GM18502 (cell line): ENCODE results near the gene ZFAND3.

Experiments used
- ATAC-seq: cut with Tn5 transposase; IDR thresholded peaks from one replicate; pipeline ENCODE4 v1.9.1; 2021; ENCODE audit warnings: mild to moderate bottlenecking; ENCODE audit not compliant: unreplicated experiment, poor library complexity

ZFAND3 gene

DNA sequence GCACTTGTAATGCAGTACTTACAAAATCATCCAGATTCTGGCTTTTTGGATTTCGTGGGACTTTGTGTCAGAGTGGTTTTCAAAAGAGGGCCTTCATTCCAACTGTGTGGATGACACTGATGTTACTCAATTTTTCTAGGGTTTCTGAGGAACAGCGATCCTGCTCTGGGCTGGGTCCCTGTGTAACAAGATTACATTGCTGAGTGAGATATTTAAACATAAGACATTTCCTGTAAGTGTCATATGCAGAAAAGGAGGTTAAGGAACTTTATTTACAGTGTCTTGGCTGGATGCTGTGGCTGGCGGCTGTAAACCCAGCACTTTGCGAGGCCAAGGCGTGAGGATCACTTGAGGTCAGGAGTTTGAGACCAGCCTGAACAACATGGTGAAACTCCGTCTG, 6.7 kb downstream of the ZFAND3 start:
- no peak for ATAC-seq

DNA sequence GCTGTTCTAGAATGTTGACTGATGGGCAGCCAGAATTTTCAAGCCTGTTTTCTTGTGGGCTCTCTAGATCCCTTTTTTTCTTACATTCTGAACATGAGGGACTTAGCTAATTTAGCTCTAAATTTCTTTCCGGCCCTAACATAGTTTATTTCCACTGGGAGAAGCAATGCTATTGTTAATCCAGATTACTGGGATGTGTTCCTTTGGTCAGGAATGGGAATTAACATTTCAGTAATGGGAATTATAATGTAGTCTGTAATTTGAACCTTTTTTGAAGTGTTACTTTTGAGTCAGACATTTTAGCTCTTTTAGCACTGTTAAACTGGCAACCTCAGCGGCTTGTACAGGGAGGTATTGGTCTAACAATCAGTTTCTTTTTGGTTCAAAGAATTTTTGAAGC, 7.5 kb downstream of the ZFAND3 start:
- ATAC-seq = no peak

DNA sequence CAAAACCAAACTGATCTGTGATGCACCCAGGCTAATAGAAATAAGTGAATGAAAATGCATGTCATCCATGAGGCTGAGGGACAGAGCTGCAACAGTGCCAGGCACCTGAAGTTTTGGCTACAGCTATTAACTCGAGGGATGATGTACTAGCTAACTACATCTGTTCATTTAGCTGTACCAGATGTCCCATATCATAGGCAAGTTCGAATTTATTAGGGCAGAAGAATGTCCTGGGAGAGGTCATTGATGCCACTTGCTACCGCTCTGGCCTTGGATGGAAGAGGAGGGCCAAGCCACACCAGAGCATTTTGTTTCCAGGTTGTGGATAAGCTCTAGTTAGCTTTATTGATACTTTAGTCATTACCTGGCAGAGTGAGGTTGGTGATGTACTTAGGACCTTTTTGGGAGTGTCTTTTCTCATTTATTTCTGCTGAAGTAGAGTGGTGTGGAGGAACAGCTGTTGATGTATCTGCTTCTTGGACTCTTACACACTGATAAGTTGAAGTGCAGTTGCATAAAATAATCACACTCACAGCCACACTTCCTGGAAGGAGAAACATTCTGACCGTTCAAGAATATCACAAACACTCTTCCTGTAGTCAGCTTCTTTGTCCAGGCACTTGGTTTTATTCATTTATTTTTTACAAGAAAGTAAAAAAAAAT, 8.2 kb downstream of the ZFAND3 start:
- ATAC-seq = no peak

DNA sequence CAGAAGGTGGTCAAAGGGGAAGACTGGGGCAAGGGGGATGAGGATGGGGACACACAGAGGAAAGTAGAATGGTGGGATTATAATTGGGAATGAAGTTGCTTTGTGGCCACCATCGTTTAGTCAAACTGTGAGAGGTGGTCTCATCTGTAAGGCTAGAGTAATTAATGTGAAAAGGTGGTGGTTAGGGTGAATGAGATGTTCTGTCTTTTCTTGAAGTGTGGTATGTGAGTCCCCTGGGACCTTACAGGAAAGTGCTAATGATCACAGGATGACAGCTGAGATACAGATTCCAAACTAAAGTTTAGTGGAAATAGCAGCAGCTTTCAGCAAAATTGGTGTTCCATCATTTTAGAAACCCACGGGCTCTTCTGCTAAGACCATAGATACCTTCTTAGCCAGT, 10.7 kb downstream of the ZFAND3 start:
- no peak for ATAC-seq

DNA sequence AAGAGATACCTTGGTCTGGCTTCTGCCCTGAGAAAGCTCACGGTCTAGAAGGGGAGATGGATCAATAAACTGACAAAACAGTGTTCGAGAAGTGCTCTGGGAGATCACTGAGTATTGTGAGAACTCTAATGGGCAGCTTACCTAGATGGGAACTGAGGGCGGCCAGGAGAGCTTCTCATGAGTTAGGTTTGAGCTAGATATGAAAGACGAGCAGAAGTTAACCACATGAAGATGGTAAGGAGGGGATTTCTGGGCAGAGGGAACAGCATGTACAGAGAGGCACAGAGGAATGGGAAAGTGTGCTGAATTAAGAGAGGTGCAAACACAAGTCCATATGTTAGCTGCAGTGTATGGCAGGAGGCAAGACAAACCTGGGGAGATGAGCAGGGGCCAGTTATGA, 11.9 kb downstream of the ZFAND3 start:
- no peak for ATAC-seq

- ATAC-seq = no peak
These were observed 16.4 kb downstream of the ZFAND3 start for GRCh38 chr6:37835923-37836322.

GRCh38 chr6:37838219-37838921, 18.8 kb downstream of the ZFAND3 start:
- no peak for ATAC-seq

DNA sequence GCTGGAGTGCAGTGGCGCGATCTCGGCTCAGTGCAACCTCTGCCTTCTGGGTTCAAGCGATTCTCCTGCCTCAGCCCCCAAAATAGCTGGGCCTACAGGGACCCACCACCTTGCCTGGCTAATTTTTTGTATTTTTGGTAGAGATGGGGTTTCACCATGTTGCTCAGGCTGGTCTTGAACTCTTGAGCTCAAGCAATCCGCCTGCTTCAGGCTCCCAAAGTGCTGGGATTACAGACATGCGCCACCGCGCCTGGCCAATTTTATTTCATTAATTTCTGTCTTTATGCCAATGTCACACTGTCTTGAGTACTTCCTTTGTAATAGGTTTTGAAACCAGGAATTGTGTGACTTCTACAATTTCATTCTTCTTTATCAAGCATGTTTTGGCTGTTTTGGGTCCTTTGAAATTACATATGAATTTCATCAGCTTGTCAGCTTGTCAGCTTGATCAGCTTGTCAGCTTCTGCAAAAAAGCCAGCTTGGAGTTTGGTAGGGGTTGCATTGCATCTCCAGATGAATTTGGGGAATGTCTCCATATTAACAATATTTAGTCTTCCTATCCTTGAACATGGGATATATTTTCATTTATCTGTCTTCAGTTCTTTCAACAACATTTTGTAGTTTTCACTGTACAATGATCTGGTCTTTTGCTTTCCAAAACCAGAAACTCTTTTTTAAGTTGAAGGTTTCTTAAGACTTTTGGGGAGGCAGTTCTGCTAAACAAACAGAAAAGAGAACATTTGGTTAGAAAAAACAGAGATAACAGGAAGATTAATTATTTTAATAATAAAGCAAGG, 20.8 kb downstream of the ZFAND3 start:
- no peak for ATAC-seq

GRCh38 chr6:37840940-37841300, 21.4 kb downstream of the ZFAND3 start:
- ATAC-seq = no peak

DNA sequence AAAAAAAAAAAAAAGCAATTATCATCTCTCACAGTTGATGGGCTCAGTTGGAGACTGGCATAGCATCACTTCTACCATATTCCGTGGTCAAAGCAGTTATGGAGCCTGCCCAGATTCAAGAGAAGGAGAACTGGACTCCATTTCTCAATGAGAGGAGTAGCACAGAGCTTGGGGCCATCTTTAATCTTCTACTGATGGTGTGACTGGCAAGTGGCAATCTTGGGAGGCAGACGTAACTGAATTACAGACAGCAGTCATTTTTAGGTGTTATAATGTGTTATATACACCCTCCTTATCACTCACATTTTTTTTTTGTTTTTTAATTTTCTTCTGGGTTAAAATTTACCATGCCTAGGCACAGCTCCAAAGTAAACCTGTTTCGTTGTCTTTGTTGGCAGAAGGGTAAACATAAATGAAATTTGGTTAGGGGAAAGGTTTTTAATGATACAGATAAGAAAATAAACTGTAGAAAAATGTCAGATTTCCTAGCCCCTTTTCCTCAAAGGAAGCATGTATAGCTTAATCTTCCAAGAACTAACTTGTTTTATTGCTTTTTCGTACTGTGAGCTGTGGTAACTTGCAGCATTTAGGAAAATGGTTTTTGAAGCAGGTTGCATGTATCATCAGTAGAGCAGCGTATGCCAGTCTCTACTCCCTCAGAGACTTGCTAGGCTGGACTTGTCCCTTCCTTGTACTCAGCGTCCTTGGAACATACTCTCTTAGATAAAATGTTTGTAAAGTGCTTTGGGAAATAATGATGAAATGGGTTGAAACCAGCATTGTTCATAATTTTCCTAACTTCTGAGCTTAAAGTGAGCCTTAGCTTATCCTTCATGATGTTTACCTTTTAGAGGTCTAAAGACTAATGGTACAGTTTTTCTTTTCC, 25.7 kb downstream of the ZFAND3 start:
- ATAC-seq = no peak

GRCh38 chr6:37845930-37846329, 26.4 kb downstream of the ZFAND3 start:
- no peak for ATAC-seq

DNA sequence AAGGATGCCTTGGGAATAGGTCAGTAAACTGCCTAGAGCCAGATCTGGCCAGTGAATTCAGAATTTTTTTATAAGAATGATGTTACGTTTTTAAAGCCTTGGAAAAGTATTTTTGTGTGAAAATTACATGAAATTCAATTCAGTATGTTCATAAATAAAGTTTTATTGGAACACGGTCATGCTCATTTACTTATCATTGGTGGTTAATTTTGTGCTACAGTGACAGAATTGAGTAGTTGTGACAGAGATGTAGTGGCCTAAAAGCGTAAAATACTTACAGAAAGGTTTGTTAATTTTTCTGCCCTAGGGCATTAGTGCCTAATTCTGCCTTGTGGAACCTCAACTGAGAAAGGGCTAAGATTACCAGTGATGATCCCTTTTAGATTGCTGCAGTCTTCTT, 28.2 kb downstream of the ZFAND3 start:
- no peak for ATAC-seq

DNA sequence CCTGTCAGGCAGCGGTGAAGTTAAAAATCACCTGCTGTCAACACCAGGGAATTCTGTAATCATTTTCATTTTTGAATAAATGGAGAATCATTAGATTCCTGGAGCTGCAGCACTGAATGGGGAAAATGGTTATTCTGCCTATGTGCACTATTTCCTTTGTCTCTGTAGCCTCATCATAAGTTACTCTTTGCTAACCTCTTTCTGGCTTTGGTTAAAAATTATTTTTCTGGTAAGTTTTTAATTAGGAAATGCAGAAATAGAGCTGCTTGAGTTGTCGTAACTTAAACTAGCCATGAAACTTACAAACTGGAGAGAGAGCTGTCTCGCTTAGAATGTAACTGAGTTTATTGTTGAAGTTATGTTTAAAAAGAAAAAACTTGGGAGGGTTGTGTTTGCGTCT, 28.8 kb downstream of the ZFAND3 start:
- no peak for ATAC-seq

DNA sequence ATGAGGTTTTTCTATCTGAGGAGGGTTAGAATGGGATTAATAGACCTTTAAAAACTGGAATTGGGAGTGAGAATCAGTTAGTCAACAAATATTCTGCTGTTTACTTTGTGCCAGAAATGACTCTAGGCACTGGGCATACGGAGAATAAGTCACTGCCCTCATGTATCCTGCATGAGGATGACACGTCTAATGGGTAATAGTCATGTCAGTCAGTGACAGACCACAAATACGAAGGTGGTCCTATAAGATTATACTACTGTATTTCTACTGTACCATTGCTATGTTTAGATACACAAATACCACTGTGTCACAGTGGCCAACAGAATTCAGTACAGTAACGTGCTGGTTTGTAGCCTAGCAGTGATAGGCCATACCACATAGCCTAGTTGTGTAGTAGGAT, 30.7 kb downstream of the ZFAND3 start:
- ATAC-seq = no peak

DNA sequence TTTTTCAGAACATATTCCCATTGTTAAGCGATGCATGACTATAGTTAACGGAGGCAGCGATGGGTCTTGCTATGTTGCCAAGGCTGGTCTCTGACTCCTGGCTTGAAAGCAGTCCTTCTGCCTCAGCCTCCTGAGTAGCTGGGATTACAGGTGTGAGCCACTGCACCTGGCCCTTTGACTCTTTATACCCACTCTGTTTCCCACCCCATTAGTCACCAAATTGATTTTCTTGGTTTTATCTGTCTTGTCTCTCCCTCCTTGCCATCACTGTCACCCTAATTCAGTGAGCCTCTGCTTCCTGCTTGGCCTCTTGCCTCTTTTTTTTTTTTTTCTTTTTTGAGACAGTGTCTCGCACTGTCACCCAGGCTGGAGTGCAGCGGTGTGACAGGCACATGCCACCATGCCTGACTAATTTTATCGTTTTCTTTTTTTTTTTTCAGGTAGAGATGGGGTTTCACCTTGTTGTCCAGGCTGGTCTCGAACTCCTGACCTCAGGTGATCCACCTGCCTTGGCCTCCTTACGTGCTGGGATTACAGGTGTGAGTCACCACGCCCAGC, 31.3 kb downstream of the ZFAND3 start:
- ATAC-seq = no peak

- no peak for ATAC-seq
These were observed 32.5 kb downstream of the ZFAND3 start for GRCh38 chr6:37851997-37852524.

GRCh38 chr6:37856285-37856684, 36.8 kb downstream of the ZFAND3 start:
- no peak for ATAC-seq

GRCh38 chr6:37858363-37858762, 38.8 kb downstream of the ZFAND3 start:
- ATAC-seq = no peak

DNA sequence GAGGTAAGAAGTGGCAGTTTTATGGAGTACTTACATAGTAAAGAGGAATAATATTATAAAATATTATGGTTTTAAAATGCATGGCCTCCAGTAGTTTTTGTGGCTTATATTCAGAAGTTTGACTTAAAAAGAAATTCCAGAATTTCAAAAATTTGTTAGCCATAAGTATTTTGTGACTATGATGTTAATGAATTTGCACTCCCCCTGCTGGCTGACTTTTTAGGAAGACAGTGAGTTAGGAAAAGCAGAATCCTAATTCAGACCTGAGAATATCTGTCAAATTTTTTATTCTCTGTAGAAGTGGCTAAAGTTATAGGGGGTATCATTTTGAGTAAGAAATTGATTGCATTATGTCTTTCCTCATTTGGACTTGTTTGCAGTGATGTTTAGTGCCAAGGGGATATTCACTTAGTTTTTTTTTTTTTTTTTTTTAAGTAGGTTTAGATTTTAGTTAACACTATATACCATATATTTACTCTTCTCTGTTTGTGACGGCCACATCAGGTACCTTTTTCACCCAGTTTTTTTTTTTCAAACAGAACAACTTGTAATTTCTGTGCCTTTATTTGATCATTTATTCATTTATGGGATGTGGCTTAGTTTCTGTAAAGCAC, 40.8 kb downstream of the ZFAND3 start:
- ATAC-seq = no peak

DNA sequence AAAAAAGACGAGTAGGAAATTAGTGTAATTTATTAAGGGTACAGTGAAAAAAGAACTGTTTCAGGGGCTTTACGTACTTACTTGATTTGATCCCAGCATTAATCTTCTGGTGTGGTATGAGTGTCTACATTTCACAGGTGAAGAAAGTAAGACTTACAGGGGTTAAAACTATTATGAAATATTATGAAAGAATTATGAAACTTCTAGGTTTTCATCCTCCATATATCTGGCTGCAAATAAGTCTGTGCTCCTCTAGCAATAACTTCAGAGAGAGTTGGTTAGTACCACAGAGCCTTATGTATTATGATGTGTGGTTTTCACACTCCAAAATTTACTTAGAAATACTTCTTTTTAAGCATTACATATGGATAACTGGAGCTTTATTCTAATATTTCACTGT, 41.9 kb downstream of the ZFAND3 start:
- no peak for ATAC-seq
